ENCODE data around the gene OR4D1. TPM values are rescaled to one million over a fixed set of nuclear protein-coding genes. Genes with fewer than 3 reads are reported as not detected.

The OR4D1 gene
- total and polyA plus RNA-seq, 2 of the 13 experiments (the other 11 are each of a cell fraction or from before 2014, with no cell fraction given) = not detected

- no peak for TF ChIP-seq ZBTB40 (IDR thresholded peaks at IDR 0.05)
- no peak for TF ChIP-seq ZBTB40 (CRISPR knock-in tag; IDR thresholded peaks at IDR 0.05)
- no peak for TF ChIP-seq ZNF280D (CRISPR knock-in tag; IDR thresholded peaks at IDR 0.05)
- no peak for TF ChIP-seq HOXA9 (CRISPR knock-in tag; IDR thresholded peaks at IDR 0.05; ENCODE audit: borderline replicate concordance)
- TF ChIP-seq TFAP4 (IDR thresholded peaks at IDR 0.05; ENCODE audit: borderline replicate concordance, low read depth) = no peak
- 0 out of 2 replicates have a peak, but pooled peaks have one; percentile 66 for TF ChIP-seq SOX6 (IDR thresholded peaks at IDR 0.05)
- TF ChIP-seq SOX6 (CRISPR knock-in tag; IDR thresholded peaks at IDR 0.05) = no peak
- no peak for TF ChIP-seq ZFP1 (CRISPR knock-in tag; IDR thresholded peaks at IDR 0.05)
- TF ChIP-seq PHB2 (IDR thresholded peaks at IDR 0.05; ENCODE audit: partially characterized antibody) = peak; percentile 96
- no peak for TF ChIP-seq HMG20B (CRISPR knock-in tag; conservative IDR thresholded peaks at IDR 0.05)
- no peak for TF ChIP-seq ZNF142 (CRISPR knock-in tag; IDR thresholded peaks at IDR 0.05)
These were observed 30.8 kb upstream of the OR4D1 start (continued) for GRCh38 chr17:58117382-58117781.

Measured in HepG2 (cell line).